Large intestine (tissue), 3 donors: Measurements from ENCODE around the gene TRIM56. TPM values are rescaled to one million over a fixed set of nuclear protein-coding genes. Genes with fewer than 3 reads are reported as not detected.
"Not testable (repeated sequence)": the region's sequence is repeated elsewhere in the genome, so short reads cannot be mapped to it uniquely, and the experiment has no call there.

Experiments
- DNase-seq, 2 donors: peaks; one replicate each; pipeline versions ENCODE4 v3.0.0 to v3.0.0-alpha.2; 2013
- H3K27ac ChIP-seq: one replicate; pipeline ENCODE4 v1.5.1; 2013; ENCODE audit warnings: low read length
- H3K27me3 ChIP-seq: 2 replicates; pipeline ENCODE4 v1.6.1; 2013; ENCODE audit warnings: low read length; ENCODE audit not compliant: control insufficient read depth, insufficient read depth
- H3K36me3 ChIP-seq: 2 replicates; pipeline ENCODE4 v1.6.1; 2013; ENCODE audit warnings: low read length; ENCODE audit not compliant: control insufficient read depth, insufficient read depth
- H3K4me1 ChIP-seq: one replicate; pipeline ENCODE4 v1.6.1; 2013; ENCODE audit warnings: low read length; ENCODE audit not compliant: control insufficient read depth, insufficient read depth
- H3K4me3 ChIP-seq: one replicate; pipeline ENCODE4 v1.5.1; 2013; ENCODE audit warnings: low read length
- H3K9me3 ChIP-seq: one replicate; pipeline ENCODE4 v1.6.1; 2013; ENCODE audit warnings: mild to moderate bottlenecking, low read depth, low read length, moderate library complexity; ENCODE audit not compliant: control insufficient read depth
- WGBS: methylation state at CpG from one replicate; pipeline ENCODE4 v1.1.5; 2013; ENCODE audit warnings: low lambda C conversion rate; ENCODE audit not compliant: insufficient coverage; 5-methylcytosine and 5-hydroxymethylcytosine counted together
- polyA plus RNA-seq: library from polyadenylated mRNA; unstranded; fragments of 120-200 nt; gene quantifications from one replicate; pipeline ENCODE4 v1.2.1, GENCODE V29; 2013

Gene TRIM56
- polyA plus RNA-seq, 1 donor = 25.6 TPM

GRCh38 chr7:101109368-101109767 lies 24.1 kb downstream of the TRIM56 start:
- H3K27me3 ChIP-seq = no peaks in the 10 kb centered on the region
- no CpG with 5 or more reads among the region's 6 CpGs for WGBS
- H3K27ac ChIP-seq = no peak overlapping the region
- no peaks in the 10 kb centered on the region for H3K36me3 ChIP-seq
- no peaks in the 10 kb centered on the region for H3K4me1 ChIP-seq
- H3K9me3 ChIP-seq = no peaks in the 10 kb centered on the region
- DNase-seq = no peak
- no peak overlapping the region for H3K4me3 ChIP-seq

- no peak overlapping the region for H3K4me3 ChIP-seq
- no peaks in the 10 kb centered on the region for H3K4me1 ChIP-seq
- DNase-seq = no peak
- H3K27ac ChIP-seq = no peak overlapping the region
- WGBS = no CpG with 5 or more reads among the region's 5 CpGs
- H3K27me3 ChIP-seq = no peaks in the 10 kb centered on the region
- no peaks in the 10 kb centered on the region for H3K36me3 ChIP-seq
- no peaks in the 10 kb centered on the region for H3K9me3 ChIP-seq
Observed at GRCh38 chr7:101111261-101111660, 26.0 kb downstream of the TRIM56 start.

DNA sequence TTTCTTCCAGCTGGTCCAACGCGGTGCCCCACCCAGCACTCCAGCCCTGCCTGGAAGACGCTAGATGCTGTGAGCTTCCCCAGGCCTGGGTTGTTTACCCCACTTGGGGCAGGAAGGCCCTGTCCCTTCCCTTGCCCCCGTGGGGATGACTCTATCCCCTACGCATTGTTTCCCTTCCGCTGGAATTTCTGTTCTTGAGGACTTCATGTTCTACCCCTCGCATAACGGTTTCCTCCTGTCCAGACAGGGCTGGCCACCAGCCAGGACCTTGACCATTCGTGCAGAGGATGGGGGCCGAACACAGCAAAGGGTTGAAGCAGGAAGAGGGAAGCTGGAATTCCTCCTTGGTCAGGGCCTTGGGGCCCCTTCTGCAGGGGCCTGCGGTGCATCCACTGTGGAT lies 27.0 kb downstream of the TRIM56 start:
- no peak overlapping the region for H3K27ac ChIP-seq
- no peak overlapping the region for H3K4me3 ChIP-seq
- no peaks in the 10 kb centered on the region for H3K36me3 ChIP-seq
- H3K27me3 ChIP-seq = no peaks in the 10 kb centered on the region
- no peaks in the 10 kb centered on the region for H3K9me3 ChIP-seq
- no peak for DNase-seq
- no peaks in the 10 kb centered on the region for H3K4me1 ChIP-seq
- no CpG with 5 or more reads among the region's 11 CpGs for WGBS

DNA sequence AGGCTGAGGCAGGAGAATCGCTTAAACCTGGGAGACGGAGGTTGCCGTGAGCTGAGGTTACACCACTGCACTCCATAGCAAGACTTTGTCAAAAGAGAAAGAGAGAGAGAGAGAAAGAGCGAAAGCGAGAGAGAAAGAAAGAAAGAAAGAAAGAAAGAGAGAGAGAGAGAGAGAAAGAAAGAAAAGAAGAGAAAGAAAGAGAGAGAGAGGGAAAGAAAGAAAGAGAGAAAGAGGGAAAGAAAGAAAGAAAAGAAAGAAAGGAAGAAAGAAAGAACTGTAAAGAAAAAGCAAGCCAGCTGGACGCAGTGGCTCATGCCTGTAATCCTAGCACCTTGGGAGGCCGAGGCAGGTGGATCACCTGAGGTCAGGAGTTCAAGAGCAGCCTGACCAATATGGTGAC lies 27.9 kb downstream of the TRIM56 start:
- not testable (repeated sequence) for H3K9me3 ChIP-seq, H3K27ac ChIP-seq, H3K27me3 ChIP-seq, H3K4me3 ChIP-seq, DNase-seq, H3K4me1 ChIP-seq, H3K36me3 ChIP-seq
- 91% methylated on average over 6 of the region's 7 CpGs for whole genome bisulfite sequencing

- no peak for DNase-seq
- Histone ChIP-seq H3K27me3 (no peaks in the 10 kb centered on the region), H3K4me1 (no peaks in the 10 kb centered on the region), H3K36me3 (no peaks in the 10 kb centered on the region), H3K4me3 (no peak overlapping the region), H3K9me3 (no peaks in the 10 kb centered on the region), H3K27ac (no peak overlapping the region)
- 100% methylated on average over 7 of the region's 11 CpGs for WGBS
Observed at GRCh38 chr7:101113836-101114235, 28.6 kb downstream of the TRIM56 start.

DNA sequence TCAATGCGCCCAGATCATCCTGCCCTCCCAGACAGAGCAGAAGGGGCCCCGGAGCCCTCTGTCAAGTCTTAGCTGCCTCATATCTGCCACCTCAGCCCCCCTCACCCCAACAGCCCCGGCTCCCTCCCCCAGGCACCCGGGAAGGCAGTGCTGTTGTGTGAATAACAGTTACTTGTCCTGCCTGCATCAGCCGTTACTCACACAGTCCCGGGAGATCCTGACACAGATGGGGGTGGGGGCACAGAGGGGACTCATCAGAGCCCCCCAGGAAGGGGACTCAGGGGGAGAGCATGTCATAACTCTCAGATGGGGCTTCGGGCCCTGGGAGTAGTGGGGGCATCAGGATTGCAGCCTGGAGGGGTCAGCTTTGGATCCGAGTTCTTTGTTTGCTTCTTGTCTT lies 29.2 kb downstream of the TRIM56 start:
- WGBS = no CpG with 5 or more reads among the region's 8 CpGs
- DNase-seq = no peak
- H3K27ac ChIP-seq = no peak overlapping the region

DNA sequence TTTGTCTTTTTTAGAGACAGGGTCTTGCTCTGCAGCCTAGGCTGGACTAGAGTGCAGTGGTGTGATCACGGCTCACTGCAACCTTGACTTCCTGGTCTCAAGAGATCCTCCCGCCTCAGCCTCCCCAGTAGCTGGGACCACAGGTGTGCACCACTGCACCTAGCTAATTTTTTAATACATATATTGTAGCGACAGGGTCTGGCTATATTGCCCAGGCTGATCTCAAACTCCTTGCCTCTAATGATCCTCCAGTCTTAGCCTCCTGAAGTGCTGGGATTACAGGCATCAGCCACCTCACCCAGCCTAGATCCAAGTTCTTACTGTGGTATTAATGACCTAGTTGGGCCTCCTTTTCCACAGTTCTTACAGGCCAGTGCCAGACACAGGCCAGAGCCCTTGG lies 29.9 kb downstream of the TRIM56 start:
- H3K9me3 ChIP-seq = no peaks in the 10 kb centered on the region
- H3K36me3 ChIP-seq = no peaks in the 10 kb centered on the region
- H3K27me3 ChIP-seq = peaks cover 2% of the 10 kb centered on the region
- no peak overlapping the region for H3K27ac ChIP-seq
- no peak overlapping the region for H3K4me3 ChIP-seq
- no peak for DNase-seq
- 100% methylated on average over 1 of the region's 3 CpGs for WGBS
- no peaks in the 10 kb centered on the region for H3K4me1 ChIP-seq

More for the DNA sequence above, 29.2 kb downstream of the TRIM56 start:
- no peaks in the 10 kb centered on the region for H3K4me1 ChIP-seq
- H3K4me3 ChIP-seq = no peak overlapping the region
- H3K9me3 ChIP-seq = no peaks in the 10 kb centered on the region
- H3K27me3 ChIP-seq = no peaks in the 10 kb centered on the region
- no peaks in the 10 kb centered on the region for H3K36me3 ChIP-seq

DNA sequence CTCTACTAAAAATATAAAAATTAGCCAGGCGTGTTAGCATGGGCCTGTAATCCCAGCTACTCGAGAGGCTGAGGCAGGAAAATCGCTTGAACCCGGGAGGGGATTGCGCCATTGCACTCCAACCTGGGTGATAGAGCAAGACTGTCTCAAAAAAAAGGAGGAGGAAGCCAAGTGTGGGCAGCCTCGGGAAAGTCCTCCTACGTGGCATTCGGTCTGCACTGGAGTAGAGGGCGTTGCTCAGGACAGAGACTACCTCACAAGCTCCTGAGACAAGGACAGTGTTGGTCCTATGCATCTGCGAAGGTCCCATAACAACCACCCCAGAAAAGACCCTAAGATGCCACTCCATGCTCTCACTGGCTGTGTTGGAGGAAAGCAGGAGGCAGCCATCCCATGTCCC lies 31.6 kb downstream of the TRIM56 start:
- H3K9me3 ChIP-seq = no peaks in the 10 kb centered on the region
- no peak overlapping the region for H3K4me3 ChIP-seq
- no peak overlapping the region for H3K27ac ChIP-seq
- peaks cover 8% of the 10 kb centered on the region for H3K27me3 ChIP-seq
- H3K4me1 ChIP-seq = peaks cover 5% of the 10 kb centered on the region
- no peak for DNase-seq
- no CpG with 5 or more reads among the region's 10 CpGs for WGBS
- no peaks in the 10 kb centered on the region for H3K36me3 ChIP-seq

GRCh38 chr7:101118856-101119255 lies 33.6 kb downstream of the TRIM56 start:
- Histone ChIP-seq H3K4me3 (no peak overlapping the region), H3K36me3 (no peaks in the 10 kb centered on the region), H3K9me3 (no peaks in the 10 kb centered on the region), H3K4me1 (peaks cover 15% of the 10 kb centered on the region), H3K27me3 (peaks cover 15% of the 10 kb centered on the region), H3K27ac (no peak overlapping the region)
- WGBS = no CpG with 5 or more reads among the region's 3 CpGs
- DNase-seq = no peak

DNA sequence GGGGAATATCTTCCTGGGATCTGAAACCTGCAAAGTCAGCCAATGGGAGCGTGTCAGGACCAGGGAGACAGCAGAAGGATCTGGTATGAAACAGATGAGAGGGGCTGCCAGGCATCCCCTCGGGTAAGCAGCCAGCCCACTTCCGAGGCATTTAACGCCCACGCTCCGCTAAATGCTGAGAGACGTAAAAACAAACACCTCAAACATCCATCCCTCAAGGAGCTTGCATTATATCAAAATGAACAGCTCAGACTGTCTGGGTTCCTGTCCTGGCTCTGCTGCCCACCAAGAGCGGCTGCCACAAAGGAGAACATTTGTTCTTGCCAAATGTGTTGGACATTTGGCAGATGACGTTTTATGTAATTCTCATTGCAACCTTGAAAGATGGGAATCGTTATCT lies 34.6 kb downstream of the TRIM56 start:
- Histone ChIP-seq H3K27ac (no peak overlapping the region), H3K27me3 (peaks cover 16% of the 10 kb centered on the region)

GRCh38 chr7:101120315-101120714 lies 35.0 kb downstream of the TRIM56 start:
- Histone ChIP-seq H3K27ac (no peak overlapping the region), H3K4me3 (no peak overlapping the region), H3K4me1 (peaks cover 15% of the 10 kb centered on the region), H3K36me3 (no peaks in the 10 kb centered on the region), H3K9me3 (no peaks in the 10 kb centered on the region), H3K27me3 (peaks cover 18% of the 10 kb centered on the region)
- WGBS = no CpG with 5 or more reads among the region's 4 CpGs
- DNase-seq = no peak

More for the DNA sequence above, 34.6 kb downstream of the TRIM56 start:
- 64% methylated on average over 2 of the region's 10 CpGs for WGBS
- Histone ChIP-seq H3K4me3 (no peak overlapping the region), H3K9me3 (no peaks in the 10 kb centered on the region), H3K36me3 (no peaks in the 10 kb centered on the region), H3K4me1 (peaks cover 15% of the 10 kb centered on the region)
- DNase-seq = no peak
